HPDE6-E6E7 (cell line): ENCODE measurements around the gene NRN1L.

ENCODE experiments used
- DNase-seq: peaks from one replicate; pipeline ENCODE4 v3.0.0; 2011; ENCODE audit warnings: missing footprints; ENCODE audit errors: extremely low spot score

The NRN1L gene

GRCh38 chr16:67935402-67936123, 50.9 kb downstream of the NRN1L start:
- peak; percentile 99 for DNase-seq
